Uterus (tissue), 2 donors: ENCODE measurements around the gene DCTN5.

ENCODE experiments used
- POLR2A ChIP-seq, 2 donors: fragments of 450-650 bp; IDR thresholded peaks; one replicate each; pipeline ENCODE4 v1.6.1; 2016; ENCODE audit warnings: antibody characterized with exemption in 2 of 2, mild to moderate bottlenecking in 1 of 2, moderate library complexity in 1 of 2
- TF ChIP-seq, protein P1 (sequence below), 4 experiments: fragments of 200-600 bp in 2 of 4; fragments of 450-650 bp in 2 of 4; sonication (generic) in 2 of 4; IDR thresholded peaks; one replicate each; pipeline ENCODE4 v1.5.1; 2016 to 2019; ENCODE audit warnings: antibody characterized with exemption in 4 of 4, mild to moderate bottlenecking in 2 of 4, moderate library complexity in 1 of 4

GRCh38 chr16:23615805-23616204, 25.5 kb upstream of the DCTN5 start:
- TF ChIP-seq, protein P1, sequence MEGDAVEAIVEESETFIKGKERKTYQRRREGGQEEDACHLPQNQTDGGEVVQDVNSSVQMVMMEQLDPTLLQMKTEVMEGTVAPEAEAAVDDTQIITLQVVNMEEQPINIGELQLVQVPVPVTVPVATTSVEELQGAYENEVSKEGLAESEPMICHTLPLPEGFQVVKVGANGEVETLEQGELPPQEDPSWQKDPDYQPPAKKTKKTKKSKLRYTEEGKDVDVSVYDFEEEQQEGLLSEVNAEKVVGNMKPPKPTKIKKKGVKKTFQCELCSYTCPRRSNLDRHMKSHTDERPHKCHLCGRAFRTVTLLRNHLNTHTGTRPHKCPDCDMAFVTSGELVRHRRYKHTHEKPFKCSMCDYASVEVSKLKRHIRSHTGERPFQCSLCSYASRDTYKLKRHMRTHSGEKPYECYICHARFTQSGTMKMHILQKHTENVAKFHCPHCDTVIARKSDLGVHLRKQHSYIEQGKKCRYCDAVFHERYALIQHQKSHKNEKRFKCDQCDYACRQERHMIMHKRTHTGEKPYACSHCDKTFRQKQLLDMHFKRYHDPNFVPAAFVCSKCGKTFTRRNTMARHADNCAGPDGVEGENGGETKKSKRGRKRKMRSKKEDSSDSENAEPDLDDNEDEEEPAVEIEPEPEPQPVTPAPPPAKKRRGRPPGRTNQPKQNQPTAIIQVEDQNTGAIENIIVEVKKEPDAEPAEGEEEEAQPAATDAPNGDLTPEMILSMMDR (IDR thresholded peaks at IDR 0.05) = no peak
- TF ChIP-seq POLR2A (IDR thresholded peaks at IDR 0.05) = no peak
